ENCODE measurements around the gene PCID2.

The PCID2 gene

GRCh38 chr13:113150550-113151365 lies 57.7 kb downstream of the PCID2 start:
- in situ Hi-C loops (cut with MboI; ENCODE audit: low sequenced_read_pairs) = no loop called here

DNA sequence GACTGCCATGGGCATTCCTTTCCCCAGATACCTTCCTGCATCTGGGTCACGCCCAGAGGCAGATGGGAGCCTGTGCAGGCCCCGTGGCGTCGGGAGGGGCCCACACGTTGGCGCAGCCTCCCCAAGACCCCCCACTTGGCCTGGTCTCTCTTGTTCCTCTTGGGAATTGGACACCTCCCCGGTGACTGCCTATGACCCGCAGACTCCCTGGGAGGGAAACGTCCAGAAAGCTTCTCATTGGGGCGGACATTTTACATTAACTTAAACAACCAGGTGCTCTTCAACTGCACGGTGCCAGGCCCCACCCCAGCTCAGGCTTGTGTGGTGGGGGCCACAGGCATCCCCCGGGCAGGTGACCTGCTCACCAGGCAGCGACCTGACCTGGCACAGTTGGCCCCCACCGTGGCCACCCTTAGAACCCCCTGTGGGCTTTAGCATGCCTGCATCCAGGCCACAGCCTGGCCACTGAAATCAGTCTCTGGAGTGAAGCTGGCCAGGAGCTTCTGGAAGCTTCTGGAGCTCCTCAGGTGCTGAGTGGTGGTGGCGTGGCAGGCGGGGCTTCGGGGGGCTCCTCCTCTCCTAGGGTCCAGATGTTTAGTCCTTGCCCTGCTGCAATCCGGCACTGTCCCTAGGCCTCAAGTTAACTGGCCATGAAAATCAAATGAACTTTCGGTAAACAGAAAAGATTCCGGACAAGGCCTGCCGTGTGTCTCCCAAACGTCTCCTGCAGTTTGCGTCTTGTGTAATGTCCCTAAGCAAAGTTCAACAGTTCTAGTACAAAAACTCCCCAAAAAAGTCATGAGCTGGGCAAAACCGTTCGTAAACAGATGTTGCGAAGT lies 58.5 kb downstream of the PCID2 start:
- in situ Hi-C loops (cut with MboI; ENCODE audit: low sequenced_read_pairs) = no loop called here

- in situ Hi-C loops (cut with MboI; ENCODE audit: low sequenced_read_pairs) = no loop called here
These were observed 59.4 kb downstream of the PCID2 start for GRCh38 chr13:113148940-113149503.

DNA sequence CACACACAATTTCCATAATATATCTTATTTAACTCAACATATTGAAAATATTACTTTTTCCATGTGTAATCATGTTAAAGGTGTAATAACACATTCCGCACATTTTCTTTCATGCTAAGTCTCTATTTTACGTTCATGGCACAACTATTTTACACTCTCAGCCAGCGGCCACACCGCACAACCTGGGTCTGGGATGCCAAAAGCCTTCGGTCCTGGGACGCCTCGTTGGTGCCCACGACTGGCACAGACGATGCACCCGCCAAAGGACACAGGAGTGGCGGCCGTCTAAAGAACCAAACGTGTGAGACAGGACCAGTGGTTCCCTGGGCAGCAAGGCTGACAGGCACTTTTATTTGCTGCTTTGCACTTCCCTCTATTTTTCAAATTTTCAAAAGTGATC lies 60.1 kb downstream of the PCID2 start:
- in situ Hi-C loops (cut with MboI; ENCODE audit: low sequenced_read_pairs) = no loop called here

- in situ Hi-C loops (cut with MboI; ENCODE audit: low sequenced_read_pairs) = no loop called here
These were observed 61.3 kb downstream of the PCID2 start for GRCh38 chr13:113147206-113147605.

DNA sequence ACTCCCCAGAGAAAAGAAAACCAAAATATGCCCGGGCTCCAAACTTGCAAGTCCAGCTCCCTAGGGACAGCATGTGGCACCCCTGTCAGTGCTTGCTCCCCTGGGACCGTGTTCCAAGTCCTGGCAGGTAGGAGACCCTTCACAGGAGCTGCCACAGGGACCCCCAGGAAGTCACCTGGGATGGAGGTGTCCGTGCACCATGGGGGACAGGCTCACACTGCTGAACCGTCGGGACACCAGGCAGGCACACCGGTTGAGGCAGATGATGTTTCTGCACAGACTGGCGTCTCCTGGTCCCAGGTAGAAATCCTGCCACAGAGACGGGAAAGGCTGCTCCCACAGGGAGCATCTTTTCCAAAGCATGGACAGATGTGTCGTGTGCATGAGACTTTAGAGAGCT lies 61.7 kb downstream of the PCID2 start:
- in situ Hi-C loops (cut with MboI; ENCODE audit: low sequenced_read_pairs) = no loop called here

- in situ Hi-C loops (cut with MboI; ENCODE audit: low sequenced_read_pairs) = no loop called here
These were observed 62.4 kb downstream of the PCID2 start for GRCh38 chr13:113145911-113146598.

GRCh38 chr13:113145496-113145895 lies 63.0 kb downstream of the PCID2 start:
- in situ Hi-C loops (cut with MboI; ENCODE audit: low sequenced_read_pairs) = no loop called here

DNA sequence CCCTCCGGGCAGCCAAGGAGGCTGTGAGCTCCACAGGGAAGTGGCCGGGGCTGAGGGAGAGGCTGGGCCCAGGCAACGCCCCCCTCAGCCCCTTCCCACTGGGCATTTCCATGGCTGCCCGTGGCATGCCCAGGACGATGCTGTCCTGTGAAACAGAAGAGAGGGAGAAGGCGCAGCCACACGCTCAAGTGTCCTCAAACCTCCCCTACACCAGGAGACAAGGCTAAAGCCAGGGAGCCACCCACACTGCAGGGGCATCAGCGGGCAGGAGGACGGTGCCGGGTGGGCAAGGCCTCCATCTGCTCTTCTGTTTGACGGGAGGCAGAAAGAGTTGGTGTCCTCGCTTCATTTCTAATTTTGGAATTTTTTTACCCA lies 64.2 kb downstream of the PCID2 start:
- in situ Hi-C loops (cut with MboI; ENCODE audit: low sequenced_read_pairs) = no loop called here

DNA sequence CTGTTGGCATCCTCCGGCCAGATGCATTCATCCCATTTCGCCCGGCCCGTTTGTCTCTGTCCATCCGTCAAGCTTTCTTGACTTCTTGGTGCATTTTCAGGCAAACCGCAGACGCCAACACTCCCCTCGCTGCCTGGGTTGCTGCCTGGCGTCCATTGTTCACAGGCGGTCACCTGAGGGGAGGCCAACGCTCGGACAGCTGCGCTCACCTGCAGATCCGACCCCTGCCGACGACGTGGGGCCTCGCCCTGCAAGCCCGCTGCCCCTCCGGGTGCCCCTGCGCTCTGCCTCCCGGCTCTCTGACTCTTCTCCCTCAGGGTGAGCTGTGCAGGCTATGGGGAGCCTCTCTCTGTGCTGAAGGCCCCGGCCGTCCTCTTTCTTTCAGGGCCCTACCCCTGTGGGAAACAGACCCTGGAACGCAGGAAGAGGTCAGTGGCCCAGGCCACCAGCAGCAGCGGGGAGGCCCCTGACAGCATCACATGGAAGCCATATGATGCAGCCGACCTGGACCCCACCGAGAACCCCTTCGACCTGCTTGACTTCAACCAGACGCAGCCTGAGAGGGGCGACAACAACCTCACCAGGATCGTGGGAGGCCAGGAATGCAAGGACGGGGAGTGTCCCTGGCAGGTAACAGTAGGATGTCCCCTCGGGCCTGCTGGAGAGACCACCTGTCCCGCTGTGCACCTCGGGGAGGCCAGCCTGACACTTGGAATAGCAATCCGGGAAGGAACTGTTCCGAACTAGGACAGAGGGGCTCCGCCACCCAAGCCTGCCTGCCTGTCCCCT lies 64.8 kb downstream of the PCID2 start:
- in situ Hi-C loops (cut with MboI; ENCODE audit: low sequenced_read_pairs) = no loop called here

DNA sequence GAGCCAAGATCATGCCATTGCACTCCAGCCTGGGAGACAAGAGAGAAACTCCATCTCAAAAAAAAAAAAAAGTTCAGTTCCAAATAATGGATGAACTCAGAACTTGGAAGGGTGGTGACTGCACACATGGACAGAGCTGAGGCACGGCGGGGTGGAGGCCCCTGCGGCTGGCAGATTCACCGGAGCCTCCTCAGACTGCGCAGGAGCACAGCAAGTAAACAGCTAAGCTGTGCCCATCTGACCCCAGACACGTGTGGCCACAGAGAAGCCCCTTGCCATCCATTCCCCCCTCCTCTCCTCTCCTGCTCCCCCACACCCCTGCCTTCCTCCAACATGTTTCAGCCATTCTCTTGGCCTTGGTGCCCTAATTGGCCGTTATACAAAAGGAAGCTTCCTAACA lies 65.6 kb downstream of the PCID2 start:
- in situ Hi-C loops (cut with MboI; ENCODE audit: low sequenced_read_pairs) = no loop called here

- in situ Hi-C loops (cut with MboI; ENCODE audit: low sequenced_read_pairs) = no loop called here
These were observed 66.9 kb downstream of the PCID2 start for GRCh38 chr13:113141601-113141970.

- in situ Hi-C loops (cut with MboI; ENCODE audit: low sequenced_read_pairs) = no loop called here
These were observed 67.5 kb downstream of the PCID2 start for GRCh38 chr13:113140677-113141600.

DNA sequence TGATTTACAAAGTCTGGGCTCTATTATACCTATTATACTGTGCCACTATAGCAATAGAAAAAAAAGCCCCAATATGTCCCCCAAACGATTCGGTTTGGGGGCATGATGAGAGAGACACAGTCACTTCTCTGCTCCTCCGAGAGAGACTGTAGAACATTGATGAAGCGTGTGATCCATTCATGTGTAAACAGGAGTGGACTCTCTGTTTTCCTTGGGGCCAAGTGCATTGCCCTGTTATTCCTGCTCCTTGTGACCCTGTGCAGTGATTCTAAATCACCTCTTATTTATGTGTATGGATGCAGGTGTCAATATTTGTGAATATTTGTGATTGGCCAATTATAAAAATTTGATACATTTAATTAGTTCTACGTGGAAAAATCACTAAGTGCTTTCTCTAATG lies 68.9 kb downstream of the PCID2 start:
- in situ Hi-C loops (cut with MboI; ENCODE audit: low sequenced_read_pairs) = no loop called here

DNA sequence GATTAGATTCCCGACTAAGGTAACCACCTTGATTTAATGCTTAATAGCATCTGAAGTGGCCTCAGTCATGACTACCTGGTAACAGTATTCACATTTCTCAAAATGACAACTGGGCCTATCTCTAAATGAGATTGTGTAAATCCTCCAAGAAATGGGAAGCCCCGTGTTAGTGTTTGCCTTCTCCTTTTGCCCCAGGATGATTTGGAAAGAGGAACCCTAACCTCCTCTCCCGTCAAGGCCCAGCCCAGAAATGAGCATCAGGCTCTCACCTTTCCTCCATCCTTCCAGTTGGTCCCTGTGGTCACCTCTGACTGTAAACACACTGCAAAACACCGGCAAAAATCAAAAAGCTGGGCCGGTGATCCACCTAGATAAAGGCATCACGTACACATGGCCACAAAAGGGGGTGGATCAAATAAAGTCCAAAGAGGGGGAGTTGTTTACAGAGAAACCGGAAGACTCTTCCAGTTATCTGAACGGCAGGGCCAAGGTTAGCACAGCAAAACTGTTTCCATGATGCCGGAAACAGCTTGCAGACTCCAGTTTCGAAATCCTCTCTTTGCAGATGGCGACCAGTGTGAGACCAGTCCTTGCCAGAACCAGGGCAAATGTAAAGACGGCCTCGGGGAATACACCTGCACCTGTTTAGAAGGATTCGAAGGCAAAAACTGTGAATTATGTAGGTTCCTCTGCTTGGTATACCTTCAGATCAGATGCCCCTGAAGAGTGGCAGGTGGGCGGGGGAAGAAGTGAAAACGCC lies 69.5 kb downstream of the PCID2 start:
- in situ Hi-C loops (cut with MboI; ENCODE audit: low sequenced_read_pairs) = no loop called here

DNA sequence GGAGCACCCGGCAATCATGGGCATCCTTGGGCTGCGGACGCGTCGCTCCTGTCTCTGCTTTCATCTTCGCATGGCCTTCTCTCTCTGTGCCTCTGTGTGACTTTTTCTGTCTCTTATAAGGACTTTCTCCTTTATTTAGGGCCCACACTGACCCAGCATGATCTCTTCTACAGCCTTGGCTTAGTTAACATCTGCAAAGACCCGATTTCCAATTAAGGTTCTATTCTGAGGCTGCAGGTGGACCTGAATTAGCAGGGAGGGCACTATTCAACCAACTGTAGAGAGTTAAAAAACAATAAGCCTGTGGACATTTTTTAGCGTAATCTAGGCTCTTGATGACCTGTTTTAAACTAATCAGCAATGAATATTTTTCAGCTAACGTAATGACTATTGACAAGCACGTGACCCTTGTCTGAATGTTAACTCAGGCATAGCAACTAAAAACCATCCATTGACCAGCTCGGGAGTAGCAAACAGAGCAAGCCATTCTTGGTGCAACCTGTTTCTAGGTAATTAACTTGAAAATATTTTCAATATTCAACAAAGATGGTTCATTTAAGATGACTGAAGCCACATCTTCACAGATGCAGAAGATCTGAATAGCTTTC lies 70.7 kb downstream of the PCID2 start:
- in situ Hi-C loops (cut with MboI; ENCODE audit: low sequenced_read_pairs) = no loop called here

- in situ Hi-C loops (cut with MboI; ENCODE audit: low sequenced_read_pairs) = no loop called here
These were observed 73.1 kb downstream of the PCID2 start for GRCh38 chr13:113135281-113135760.

Data from HL-60/S4 treated with phorbol 12-myristate 13-acetate at 8.2 ng/mL for 4 days and 3 days (cell line).